Measurements from ENCODE around the gene SLC2A4RG. TPM values are rescaled to one million over a fixed set of nuclear protein-coding genes. Genes with fewer than 3 reads are reported as not detected.

Gene SLC2A4RG
- total and polyA plus RNA-seq, 2 of the 13 experiments (the other 11 are each of a cell fraction or from before 2014, with no cell fraction given): 91.4 to 95.9 TPM

DNA sequence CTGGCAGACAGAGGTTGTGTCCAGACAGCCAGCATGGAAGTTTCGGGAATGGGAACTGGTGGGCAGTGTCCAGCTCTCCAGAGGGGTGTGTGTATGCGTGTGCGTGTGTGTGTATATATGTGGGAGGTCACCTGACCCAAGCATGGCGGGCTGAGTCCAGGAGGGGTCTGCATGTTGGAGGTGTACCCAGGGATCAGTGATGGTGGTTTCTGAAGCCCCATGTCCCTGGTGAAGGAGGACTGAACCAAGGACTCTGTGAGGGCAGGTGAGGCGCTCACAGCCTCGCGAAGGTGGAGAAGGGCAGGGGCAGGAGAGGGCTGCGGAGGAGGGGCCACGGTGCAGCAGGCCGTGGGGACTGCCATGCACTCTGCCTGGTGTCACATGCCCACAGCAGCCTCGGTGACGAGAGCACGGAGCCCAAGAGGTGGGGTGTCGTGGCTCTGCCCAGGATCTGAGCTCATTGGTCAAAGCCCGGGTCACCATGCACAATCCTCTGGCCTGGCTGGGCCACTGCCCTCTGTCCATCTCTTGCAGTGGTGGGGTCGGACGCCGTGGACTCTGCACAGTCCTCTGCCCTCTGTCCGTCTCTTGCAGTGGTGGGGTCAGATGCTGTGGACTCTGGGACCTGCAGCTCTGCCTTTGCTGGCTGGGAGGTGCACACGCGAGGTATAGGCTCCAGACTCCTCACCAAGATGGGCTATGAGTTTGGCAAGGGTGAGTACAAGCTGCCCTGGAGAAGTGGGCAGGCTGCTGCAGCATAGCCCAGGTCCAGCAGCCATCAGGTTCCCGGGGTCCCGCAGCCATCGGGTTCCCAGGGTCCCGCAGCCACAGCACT is 5.2 kb upstream of the SLC2A4RG start (continued):
- TF ChIP-seq, protein P1, sequence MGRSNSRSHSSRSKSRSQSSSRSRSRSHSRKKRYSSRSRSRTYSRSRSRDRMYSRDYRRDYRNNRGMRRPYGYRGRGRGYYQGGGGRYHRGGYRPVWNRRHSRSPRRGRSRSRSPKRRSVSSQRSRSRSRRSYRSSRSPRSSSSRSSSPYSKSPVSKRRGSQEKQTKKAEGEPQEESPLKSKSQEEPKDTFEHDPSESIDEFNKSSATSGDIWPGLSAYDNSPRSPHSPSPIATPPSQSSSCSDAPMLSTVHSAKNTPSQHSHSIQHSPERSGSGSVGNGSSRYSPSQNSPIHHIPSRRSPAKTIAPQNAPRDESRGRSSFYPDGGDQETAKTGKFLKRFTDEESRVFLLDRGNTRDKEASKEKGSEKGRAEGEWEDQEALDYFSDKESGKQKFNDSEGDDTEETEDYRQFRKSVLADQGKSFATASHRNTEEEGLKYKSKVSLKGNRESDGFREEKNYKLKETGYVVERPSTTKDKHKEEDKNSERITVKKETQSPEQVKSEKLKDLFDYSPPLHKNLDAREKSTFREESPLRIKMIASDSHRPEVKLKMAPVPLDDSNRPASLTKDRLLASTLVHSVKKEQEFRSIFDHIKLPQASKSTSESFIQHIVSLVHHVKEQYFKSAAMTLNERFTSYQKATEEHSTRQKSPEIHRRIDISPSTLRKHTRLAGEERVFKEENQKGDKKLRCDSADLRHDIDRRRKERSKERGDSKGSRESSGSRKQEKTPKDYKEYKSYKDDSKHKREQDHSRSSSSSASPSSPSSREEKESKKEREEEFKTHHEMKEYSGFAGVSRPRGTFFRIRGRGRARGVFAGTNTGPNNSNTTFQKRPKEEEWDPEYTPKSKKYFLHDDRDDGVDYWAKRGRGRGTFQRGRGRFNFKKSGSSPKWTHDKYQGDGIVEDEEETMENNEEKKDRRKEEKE (IDR thresholded peaks at IDR 0.05): no peak

DNA sequence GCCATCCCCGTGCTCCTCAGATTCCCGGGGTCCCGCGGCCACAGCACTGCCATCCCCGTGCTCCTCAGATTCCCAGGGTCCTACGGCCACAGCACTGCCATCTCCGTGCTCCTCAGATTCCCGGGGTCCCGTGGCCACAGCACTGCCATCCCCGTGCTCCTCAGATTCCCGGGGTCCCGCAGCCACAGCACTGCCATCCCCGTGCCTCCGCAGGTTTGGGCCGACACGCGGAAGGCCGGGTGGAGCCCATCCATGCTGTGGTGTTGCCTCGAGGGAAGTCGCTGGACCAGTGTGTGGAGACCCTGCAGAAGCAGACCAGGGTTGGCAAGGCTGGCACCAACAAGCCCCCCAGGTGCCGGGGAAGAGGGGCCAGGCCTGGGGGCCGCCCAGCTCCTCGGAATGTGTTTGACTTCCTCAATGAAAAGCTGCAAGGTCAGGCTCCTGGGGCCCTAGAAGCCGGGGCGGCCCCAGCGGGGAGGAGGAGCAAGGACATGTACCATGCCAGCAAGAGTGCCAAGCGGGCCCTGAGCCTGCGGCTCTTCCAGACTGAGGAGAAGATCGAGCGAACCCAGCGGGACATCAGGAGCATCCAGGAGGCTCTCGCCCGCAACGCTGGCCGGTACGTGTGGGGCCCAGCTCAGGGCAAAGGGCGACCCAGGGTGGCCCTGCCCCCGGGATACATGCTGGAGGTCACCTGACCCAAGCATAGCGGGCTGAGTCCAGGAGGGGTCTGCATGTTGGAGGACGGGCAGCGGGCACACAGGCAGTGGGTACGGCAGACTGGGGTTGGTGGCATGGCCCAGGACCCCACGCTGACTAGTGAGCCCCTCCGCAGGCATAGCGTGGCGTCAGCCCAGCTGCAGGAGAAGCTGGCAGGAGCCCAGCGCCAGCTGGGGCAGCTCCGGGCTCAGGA is 4.4 kb upstream of the SLC2A4RG start:
- peak overlapping the region in 1 of 3 experiments; percentile 32; a peak in 1 of 6 replicates for H3K4me3 ChIP-seq (replicated peaks in 1 of 3; ENCODE audit: insufficient read depth in 1 of 3, low read depth in 2 of 3, low read length in 3 of 3)
- no peak for DNase-seq (ENCODE audit: low spot score)
- intact Hi-C loops (cut with micrococcal nuclease; ENCODE audit: unreplicated experiment): loop anchor here (5.0 kb wide), 1 partner anchor 198 kb away; the partner anchor contains the start of gene PTK6
- TF ChIP-seq, protein P2, sequence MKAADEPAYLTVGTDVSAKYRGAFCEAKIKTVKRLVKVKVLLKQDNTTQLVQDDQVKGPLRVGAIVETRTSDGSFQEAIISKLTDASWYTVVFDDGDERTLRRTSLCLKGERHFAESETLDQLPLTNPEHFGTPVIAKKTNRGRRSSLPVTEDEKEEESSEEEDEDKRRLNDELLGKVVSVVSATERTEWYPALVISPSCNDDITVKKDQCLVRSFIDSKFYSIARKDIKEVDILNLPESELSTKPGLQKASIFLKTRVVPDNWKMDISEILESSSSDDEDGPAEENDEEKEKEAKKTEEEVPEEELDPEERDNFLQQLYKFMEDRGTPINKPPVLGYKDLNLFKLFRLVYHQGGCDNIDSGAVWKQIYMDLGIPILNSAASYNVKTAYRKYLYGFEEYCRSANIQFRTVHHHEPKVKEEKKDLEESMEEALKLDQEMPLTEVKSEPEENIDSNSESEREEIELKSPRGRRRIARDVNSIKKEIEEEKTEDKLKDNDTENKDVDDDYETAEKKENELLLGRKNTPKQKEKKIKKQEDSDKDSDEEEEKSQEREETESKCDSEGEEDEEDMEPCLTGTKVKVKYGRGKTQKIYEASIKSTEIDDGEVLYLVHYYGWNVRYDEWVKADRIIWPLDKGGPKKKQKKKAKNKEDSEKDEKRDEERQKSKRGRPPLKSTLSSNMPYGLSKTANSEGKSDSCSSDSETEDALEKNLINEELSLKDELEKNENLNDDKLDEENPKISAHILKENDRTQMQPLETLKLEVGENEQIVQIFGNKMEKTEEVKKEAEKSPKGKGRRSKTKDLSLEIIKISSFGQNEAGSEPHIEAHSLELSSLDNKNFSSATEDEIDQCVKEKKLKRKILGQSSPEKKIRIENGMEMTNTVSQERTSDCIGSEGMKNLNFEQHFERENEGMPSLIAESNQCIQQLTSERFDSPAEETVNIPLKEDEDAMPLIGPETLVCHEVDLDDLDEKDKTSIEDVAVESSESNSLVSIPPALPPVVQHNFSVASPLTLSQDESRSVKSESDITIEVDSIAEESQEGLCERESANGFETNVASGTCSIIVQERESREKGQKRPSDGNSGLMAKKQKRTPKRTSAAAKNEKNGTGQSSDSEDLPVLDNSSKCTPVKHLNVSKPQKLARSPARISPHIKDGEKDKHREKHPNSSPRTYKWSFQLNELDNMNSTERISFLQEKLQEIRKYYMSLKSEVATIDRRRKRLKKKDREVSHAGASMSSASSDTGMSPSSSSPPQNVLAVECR (CRISPR knock-in tag; IDR thresholded peaks at IDR 0.05; ENCODE audit: borderline replicate concordance): peak; percentile 14; the same call in 1 of the 2 replicates
- TF ChIP-seq, protein P3, sequence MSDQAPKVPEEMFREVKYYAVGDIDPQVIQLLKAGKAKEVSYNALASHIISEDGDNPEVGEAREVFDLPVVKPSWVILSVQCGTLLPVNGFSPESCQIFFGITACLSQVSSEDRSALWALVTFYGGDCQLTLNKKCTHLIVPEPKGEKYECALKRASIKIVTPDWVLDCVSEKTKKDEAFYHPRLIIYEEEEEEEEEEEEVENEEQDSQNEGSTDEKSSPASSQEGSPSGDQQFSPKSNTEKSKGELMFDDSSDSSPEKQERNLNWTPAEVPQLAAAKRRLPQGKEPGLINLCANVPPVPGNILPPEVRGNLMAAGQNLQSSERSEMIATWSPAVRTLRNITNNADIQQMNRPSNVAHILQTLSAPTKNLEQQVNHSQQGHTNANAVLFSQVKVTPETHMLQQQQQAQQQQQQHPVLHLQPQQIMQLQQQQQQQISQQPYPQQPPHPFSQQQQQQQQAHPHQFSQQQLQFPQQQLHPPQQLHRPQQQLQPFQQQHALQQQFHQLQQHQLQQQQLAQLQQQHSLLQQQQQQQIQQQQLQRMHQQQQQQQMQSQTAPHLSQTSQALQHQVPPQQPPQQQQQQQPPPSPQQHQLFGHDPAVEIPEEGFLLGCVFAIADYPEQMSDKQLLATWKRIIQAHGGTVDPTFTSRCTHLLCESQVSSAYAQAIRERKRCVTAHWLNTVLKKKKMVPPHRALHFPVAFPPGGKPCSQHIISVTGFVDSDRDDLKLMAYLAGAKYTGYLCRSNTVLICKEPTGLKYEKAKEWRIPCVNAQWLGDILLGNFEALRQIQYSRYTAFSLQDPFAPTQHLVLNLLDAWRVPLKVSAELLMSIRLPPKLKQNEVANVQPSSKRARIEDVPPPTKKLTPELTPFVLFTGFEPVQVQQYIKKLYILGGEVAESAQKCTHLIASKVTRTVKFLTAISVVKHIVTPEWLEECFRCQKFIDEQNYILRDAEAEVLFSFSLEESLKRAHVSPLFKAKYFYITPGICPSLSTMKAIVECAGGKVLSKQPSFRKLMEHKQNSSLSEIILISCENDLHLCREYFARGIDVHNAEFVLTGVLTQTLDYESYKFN (CRISPR knock-in tag; conservative IDR thresholded peaks at IDR 0.05): peak; percentile 56
- TF ChIP-seq EED (CRISPR knock-in tag; IDR thresholded peaks at IDR 0.05): peak; percentile 77; the same call in 1 of the 2 replicates
- TF ChIP-seq CAMTA2 (CRISPR knock-in tag; IDR thresholded peaks at IDR 0.05; ENCODE audit: borderline replicate concordance): no peak

More for the DNA sequence above, 4.4 kb upstream of the SLC2A4RG start:
- 79% methylated on average over 43 of the region's 48 CpGs for WGBS (ENCODE audit: low lambda C conversion rate)
- no peak overlapping the region; the same call in 1 of the 2 replicates for H3K9ac ChIP-seq (ENCODE audit: insufficient read depth, low read depth, low read length)
- peaks cover 31% of the 10 kb centered on the region for H3K79me2 ChIP-seq (ENCODE audit: insufficient read depth, low read length)
- peaks cover 40% of the 10 kb centered on the region for H3K4me1 ChIP-seq (ENCODE audit: insufficient read depth, low read length)
- ChIA-PET POLR2A (interaction anchor here (2.7 to 7.3 kb wide), 4 partner anchors 8 to 129 kb away, joined by 9 to 190 read pairs (median 73); partner anchors contain the start of genes ARFRP1, TPD52L2 and ZGPAT), CTCF (ENCODE audit: low intra/inter-chr PET ratio, low total read pairs) (no interaction called here)
- no peaks in the 10 kb centered on the region for H3K9me3 ChIP-seq (ENCODE audit: low read length)
- no peaks in the 10 kb centered on the region for H3K27me3 ChIP-seq (ENCODE audit: control insufficient read depth in 1 of 2, insufficient read depth in 2 of 2, low read length in 2 of 2)
- peaks cover 30 to 37% of the 10 kb centered on the region in 2 experiments for H3K36me3 ChIP-seq (replicated peaks in 1 of 2; ENCODE audit: control insufficient read depth in 1 of 2, insufficient read depth in 2 of 2, low read length in 2 of 2)
- ATAC-seq (no peak), FAIRE-seq (no peak)
- H4K20me1 ChIP-seq (ENCODE audit: insufficient read depth, low read length): no peaks in the 10 kb centered on the region
- peak overlapping the region; percentile 48 for H3K4me2 ChIP-seq (ENCODE audit: low read depth, low read length)
- no TSS peak for BruUV-seq (replicated peaks)
- no peak overlapping the region for H2AFZ ChIP-seq (ENCODE audit: low read length)
- H3K27ac ChIP-seq (ENCODE audit: extremely low read length, insufficient read depth, low read length): peak overlapping the region; percentile 93
- in situ Hi-C loops (cut with HindIII; ENCODE audit: extremely low pct_ligation_motif_present, low pct_unique_long_range_greater_than_20kb): no loop called here

Measured in HepG2 (cell line).